GM19328 (cell line): ENCODE results near the gene MAP3K4.

ENCODE experiments used
- ATAC-seq: cut with Tn5 transposase; IDR thresholded peaks from one replicate; pipeline ENCODE4 v1.9.1; 2021; ENCODE audit warnings: mild to moderate bottlenecking, moderate library complexity; ENCODE audit not compliant: unreplicated experiment

The MAP3K4 gene

GRCh38 chr6:161080263-161080970 lies 88.8 kb downstream of the MAP3K4 start:
- ATAC-seq = no peak

DNA sequence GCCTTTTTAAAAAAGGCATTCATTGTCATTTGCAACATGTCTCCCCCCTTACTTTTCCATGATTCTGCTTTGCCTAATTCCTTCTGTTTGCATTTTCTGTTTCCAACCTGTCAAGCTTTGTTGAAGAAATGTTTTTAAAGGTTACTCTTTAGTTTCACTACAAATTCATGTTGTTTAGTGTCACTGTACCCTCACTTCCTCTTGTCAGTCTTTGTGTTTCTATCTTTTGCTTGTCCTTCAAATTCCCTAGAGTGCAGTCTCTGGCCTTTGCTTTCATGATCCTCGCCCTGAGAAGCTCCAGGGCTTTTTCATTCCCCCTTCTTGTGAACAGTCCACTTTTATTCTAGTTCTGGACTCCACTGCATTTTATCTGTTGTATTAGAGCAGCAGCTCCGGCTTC lies 90.6 kb downstream of the MAP3K4 start:
- no peak for ATAC-seq

DNA sequence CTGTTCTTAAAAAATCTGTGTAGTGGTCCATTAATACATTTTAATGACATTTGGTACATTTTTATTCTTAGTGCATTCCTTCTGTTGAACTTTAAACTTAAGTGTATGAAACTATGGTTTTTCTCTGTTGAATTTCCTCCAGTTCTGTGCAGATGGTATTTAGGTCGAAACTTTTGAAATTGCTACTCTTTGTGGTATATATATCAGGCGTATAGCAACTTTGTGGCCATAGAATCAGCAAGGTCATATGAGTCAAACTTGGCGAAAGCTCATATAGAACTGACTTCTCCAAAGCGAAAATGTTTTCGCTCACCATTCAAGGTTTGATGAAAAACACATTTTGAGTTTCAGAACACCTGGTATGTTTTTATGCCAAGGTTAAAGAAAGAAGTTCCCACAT lies 93.7 kb downstream of the MAP3K4 start:
- no peak for ATAC-seq

DNA sequence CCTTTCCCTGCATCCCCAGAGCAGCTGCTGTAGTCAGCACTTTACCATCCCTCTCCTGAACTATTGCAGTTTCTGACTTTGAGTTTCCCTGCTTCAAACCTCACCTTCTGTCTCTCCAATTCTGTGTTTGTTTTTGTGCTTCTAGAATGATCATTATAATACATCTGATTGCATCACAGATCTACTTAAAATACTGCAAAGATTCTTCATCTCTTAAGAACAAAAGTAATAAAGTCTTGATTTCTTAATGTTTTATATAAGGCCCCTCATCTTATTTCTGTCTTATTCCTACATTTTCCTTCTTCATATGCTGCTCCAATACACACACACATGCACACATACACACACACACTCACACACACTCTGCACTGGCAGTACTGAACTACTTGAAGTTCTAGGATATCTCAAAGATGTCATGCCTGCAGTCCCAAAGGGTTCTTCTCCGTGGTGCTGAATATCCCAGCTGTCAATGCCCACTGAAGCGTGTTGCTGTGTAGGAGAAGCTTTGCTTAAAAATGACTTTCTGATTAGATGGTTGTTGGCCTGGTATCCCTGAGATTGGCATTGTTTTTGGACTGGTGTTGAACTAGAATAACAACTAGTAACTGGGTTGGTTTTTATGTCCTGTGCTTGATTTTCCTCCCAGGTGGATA lies 97.2 kb downstream of the MAP3K4 start:
- ATAC-seq = no peak

DNA sequence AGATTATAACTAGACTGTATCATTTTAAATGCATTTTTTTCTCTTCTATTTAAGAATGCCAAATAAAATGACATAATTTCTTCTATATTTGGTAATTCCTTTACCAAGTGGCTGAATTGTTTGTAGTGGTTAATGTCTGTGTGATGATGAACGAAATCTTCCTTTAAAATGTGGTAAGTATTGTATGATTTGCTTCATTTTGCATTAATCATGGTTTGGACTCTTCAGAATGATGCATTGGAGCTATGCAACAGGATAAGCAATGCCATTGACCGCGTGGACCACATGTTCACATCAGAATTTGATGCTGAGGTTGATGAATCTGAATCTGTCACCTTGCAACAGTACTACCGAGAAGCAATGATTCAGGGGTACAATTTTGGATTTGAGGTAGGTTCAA lies 99.6 kb downstream of the MAP3K4 start:
- ATAC-seq = no peak

DNA sequence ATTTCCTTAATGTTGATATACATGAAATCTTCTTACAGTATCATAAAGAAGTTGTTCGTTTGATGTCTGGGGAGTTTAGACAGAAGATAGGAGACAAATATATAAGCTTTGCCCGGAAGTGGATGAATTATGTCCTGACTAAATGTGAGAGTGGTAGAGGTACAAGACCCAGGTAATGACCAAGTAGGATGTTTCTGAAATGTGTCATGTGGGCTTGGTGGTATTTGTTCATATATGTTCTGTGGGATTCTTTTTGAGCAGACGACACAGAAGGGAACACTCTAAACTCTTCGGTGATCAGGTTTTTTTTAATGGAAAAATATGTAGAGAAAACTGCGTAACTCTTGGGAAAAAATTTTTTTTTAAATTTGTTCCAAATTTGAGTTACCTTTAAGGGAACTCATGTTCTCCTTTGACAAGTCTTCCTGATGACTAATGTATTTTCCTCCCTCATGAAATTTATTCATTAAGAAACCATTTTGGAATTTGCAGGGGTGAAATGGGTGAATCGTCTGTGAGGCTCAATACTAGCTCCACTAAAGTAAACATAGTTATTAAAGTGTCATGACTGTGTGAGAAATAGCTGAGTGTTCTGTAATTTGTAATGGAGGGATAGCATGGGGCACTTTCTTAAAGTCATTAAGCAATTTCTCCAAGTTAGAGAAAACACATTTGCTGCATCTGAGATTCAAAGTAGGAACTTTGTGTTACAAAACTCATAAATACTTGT lies 100.6 kb downstream of the MAP3K4 start:
- ATAC-seq = no peak

DNA sequence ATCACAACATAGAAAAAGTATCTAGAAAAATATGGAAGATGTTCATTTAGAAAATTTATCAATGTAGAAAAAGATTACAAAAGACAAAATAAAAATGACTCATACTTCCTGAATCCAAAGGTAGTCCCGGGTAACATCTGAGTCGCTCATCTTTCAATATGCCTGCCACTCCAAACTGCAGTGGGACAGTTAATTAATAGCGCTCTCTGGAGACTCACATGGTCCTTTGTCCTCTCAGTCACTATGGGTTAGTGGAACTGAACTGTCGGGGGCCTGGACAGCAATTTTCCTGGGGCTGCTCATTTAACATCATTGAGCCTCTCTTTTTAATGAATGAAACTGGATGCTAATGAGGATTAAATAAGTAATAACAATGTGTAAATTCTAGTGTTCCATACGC lies 103.4 kb downstream of the MAP3K4 start:
- ATAC-seq = no peak

DNA sequence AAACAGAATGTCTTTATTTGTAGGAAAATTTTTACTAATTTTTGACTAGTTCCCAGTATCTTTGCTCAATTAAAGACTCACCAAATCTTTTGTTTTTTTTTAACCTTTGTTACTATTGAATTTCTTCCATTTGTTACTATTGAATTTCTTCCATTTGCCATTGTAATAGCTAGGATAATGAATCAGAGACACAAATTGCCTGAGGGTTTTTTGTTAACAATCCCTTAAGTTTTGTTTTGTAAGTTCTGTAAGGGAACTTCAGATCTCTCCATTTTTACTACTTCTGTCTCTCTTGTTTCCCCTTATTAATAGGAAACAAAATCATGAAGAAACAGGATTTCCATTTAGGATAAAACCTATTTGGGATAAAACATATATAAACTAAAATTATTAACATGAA lies 104.3 kb downstream of the MAP3K4 start:
- ATAC-seq = no peak

DNA sequence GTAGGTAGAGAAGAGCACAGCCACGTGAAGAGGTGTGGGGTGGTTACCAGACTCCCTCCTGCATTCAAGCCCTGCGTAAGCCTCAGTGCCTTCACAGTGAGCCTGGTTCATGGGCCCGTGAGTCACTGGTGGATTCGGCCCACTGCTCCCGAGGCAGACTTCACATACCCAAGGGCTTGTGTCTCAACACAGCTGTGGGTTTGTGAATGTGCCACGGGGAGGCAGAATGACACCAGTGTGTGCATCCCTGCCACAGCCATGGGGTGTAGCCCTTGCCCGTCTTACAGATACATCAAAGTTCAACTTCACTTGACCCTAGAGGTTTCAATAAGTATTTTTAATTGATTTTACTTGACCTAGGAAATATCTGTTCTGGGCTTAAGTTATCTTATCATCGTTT lies 108.5 kb downstream of the MAP3K4 start:
- ATAC-seq = no peak

GRCh38 chr6:161101517-161101916 lies 109.9 kb downstream of the MAP3K4 start:
- no peak for ATAC-seq

- ATAC-seq = no peak
These were observed 111.9 kb downstream of the MAP3K4 start for GRCh38 chr6:161103475-161103874.

DNA sequence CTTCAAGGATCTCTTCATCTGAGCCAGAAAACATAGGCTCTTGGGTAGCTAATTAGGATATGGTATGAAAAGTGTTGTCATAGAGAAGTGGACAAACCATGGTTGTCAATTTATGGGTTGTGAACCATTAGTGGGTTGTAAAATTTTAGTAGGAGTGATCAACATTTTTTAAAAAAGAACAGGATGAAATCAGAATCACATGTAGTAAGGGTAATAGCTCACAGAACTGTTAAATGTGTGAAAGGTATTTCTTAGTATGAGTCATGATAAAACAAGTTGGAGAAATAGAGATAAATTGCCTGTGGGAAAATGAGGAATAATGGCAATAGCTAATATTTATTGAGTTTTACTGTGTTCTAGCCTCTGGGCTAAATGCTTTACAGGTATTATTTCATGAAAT lies 113.4 kb downstream of the MAP3K4 start:
- no peak for ATAC-seq

DNA sequence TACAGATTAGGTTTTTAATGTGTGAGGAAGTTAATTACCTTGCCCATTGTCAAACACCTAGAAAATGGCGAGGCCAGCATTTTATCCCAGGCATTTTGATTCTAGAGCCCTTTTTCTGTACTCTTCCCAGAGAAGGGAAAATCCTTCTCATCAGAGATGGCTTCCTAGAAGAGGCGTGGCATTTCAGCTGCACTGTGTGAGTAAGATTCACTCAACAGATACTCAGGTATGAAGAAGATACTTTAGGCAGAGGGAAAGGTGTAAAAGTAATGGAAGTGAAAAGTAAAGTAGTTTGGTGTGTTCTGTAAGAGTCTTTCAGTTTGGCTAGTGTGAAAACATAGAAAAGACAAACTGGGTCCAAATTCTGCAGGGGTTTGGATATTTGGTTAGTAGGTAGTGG lies 113.8 kb downstream of the MAP3K4 start:
- ATAC-seq = no peak

GRCh38 chr6:161107779-161108730 lies 116.5 kb downstream of the MAP3K4 start:
- ATAC-seq = no peak

DNA sequence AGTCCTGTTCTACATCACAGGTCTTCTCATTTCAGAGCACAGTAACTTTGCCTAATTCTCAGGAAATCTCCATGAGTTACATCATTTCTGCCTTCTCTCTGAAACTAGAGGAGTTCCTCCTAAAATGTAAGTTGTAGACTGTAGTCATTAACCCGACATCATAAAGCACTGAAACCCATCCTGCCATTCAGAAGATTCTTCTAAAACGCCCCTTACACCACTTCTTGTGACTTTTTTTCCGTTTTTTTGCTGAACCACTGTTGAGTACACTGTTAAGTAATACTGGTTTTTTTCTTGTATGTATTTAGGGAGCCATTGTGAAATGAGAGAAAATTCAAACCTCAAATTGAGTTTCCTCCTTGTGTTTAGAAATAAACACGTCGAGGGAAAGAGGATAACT lies 117.3 kb downstream of the MAP3K4 start:
- ATAC-seq = no peak

- no peak for ATAC-seq
These were observed 117.8 kb downstream of the MAP3K4 start for GRCh38 chr6:161109366-161109765.

- ATAC-seq = no peak
These were observed 118.6 kb downstream of the MAP3K4 start for GRCh38 chr6:161110028-161110779.

GRCh38 chr6:161111261-161111660 lies 119.7 kb downstream of the MAP3K4 start:
- ATAC-seq = no peak

GRCh38 chr6:161115468-161115867 lies 123.9 kb downstream of the MAP3K4 start:
- ATAC-seq = no peak

DNA sequence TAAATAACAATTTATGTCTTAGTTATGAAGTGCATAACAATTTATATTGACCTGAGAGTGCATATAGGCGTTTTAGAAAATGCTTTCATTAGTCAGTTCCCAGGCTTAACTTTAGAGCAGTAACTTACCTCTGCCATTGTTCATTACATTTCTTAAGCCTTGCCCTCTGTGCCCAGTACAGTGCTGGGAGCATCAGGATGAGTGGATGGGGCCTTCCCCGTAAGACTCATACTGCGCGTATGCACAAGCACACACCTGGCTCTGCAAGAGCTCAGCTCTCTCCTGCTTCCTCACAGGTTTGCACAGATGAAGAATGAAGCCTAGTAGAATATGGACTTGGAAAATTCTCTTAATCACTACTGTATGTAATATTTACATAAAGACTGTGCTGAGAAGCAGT lies 125.0 kb downstream of the MAP3K4 start:
- no peak for ATAC-seq
